HepG2 (cell line): ENCODE data around the gene JMJD6. TPM values are rescaled to one million over a fixed set of nuclear protein-coding genes. Genes with fewer than 3 reads are reported as not detected.

ENCODE experiments used
- ARNT ChIP-seq: fragments of 450-650 bp; IDR thresholded peaks from 2 replicates; pipeline ENCODE4 v1.6.1; 2017
- BRD4 ChIP-seq: sonication (generic); formaldehyde crosslinking; IDR thresholded peaks from 2 replicates; pipeline ENCODE4 v1.4.0; 2020; ENCODE audit warnings: missing genetic modification reagents
- FOXK1 ChIP-seq: sonication (generic); formaldehyde crosslinking; IDR thresholded peaks from 2 replicates; pipeline ENCODE4 v1.4.0; 2020; ENCODE audit warnings: low read depth, missing genetic modification reagents, borderline replicate concordance
- FOXO1 ChIP-seq: sonication (generic); formaldehyde crosslinking; IDR thresholded peaks from 2 replicates; pipeline ENCODE4 v1.4.0; 2020; ENCODE audit warnings: missing genetic modification reagents
- HNRNPK ChIP-seq: fragments of 200-400 bp; formaldehyde crosslinking; IDR thresholded peaks from 2 replicates; pipeline ENCODE4 v1.6.1; 2018; ENCODE audit warnings: low read length, low read depth, moderate library complexity, mild to moderate bottlenecking; ENCODE audit not compliant: poor library complexity, severe bottlenecking
- MEIS1 ChIP-seq: sonication (generic); formaldehyde crosslinking; IDR thresholded peaks from 2 replicates; pipeline ENCODE4 v1.9.0; 2021; ENCODE audit warnings: mild to moderate bottlenecking, missing genetic modification reagents, moderate library complexity, borderline replicate concordance
- POLR2AphosphoS2 ChIP-seq: IDR thresholded peaks from 2 replicates; pipeline ENCODE4 v1.6.1; 2011; ENCODE audit warnings: low read depth, low read length, improper control_type of control experiment
- SIN3A ChIP-seq: IDR thresholded peaks from 2 replicates; pipeline ENCODE4 v1.6.1; 2011; ENCODE audit warnings: low read depth, mild to moderate bottlenecking, control low read depth, low read length, borderline replicate concordance
- SKI ChIP-seq: fragments of 450-650 bp; IDR thresholded peaks from one replicate; pipeline ENCODE4 v1.6.1; 2018; ENCODE audit warnings: mild to moderate bottlenecking; ENCODE audit not compliant: partially characterized antibody
- SMARCE1 ChIP-seq: fragments of 450-650 bp; IDR thresholded peaks from 2 replicates; pipeline ENCODE4 v1.6.1; 2017; ENCODE audit warnings: borderline replicate concordance
- WIZ ChIP-seq: sonication (generic); formaldehyde crosslinking; IDR thresholded peaks from 2 replicates; pipeline ENCODE4 v1.5.1; 2020; ENCODE audit warnings: mild to moderate bottlenecking, missing genetic modification reagents
- ZNF263 ChIP-seq: sonication (generic); formaldehyde crosslinking; IDR thresholded peaks from 2 replicates; pipeline ENCODE4 v1.4.0; 2020; ENCODE audit warnings: missing genetic modification reagents
- ZNF382 ChIP-seq: sonication (generic); formaldehyde crosslinking; IDR thresholded peaks from 2 replicates; pipeline ENCODE4 v1.5.0; 2020; ENCODE audit warnings: missing genetic modification reagents, mild to moderate bottlenecking, borderline replicate concordance
- ZNF788 ChIP-seq: sonication (generic); formaldehyde crosslinking; IDR thresholded peaks from 2 replicates; pipeline ENCODE4 v1.5.0; 2020; ENCODE audit warnings: mild to moderate bottlenecking, missing genetic modification reagents, borderline replicate concordance
- polyA plus RNA-seq, 8 experiments: library from polyadenylated mRNA; depleted of rRNA in 3 of 8; stranded (reverse) in 7 of 8; unstranded in 1 of 8; fragments of >200 nt; fragmentation: Illumina TruSeq in 4 of 8; extraction: Trizol in 4 of 8; gene quantifications; 2 replicates each; pipeline versions ENCODE4 v1.2.1 to v1.2.3, GENCODE V29; 2011 to 2016; ENCODE audit warnings: low read depth in 4 of 8, missing spikeins in 1 of 8, mixed read lengths in 1 of 8; ENCODE audit not compliant: insufficient read depth in 1 of 8
- total RNA-seq, 5 experiments: library from RNA; depleted of rRNA; stranded (reverse); fragments of >200 nt; fragmentation: Illumina TruSeq; extraction: Trizol; gene quantifications; 2 replicates each; pipeline ENCODE4 v1.2.3, GENCODE V29; 2016; ENCODE audit warnings: low read depth in 1 of 5
- TF ChIP-seq, protein P1 (sequence below): sonication (generic); formaldehyde crosslinking; IDR thresholded peaks from 2 replicates; pipeline ENCODE4 v1.9.0; 2021; ENCODE audit warnings: missing genetic modification reagents, borderline replicate concordance
- TF ChIP-seq, protein P2 (sequence below): sonication (generic); formaldehyde crosslinking; IDR thresholded peaks from 2 replicates; pipeline ENCODE4 v1.5.1; 2020; ENCODE audit warnings: mild to moderate bottlenecking, missing genetic modification reagents, borderline replicate concordance
- TF ChIP-seq, protein P3 (sequence below): sonication (generic); formaldehyde crosslinking; conservative IDR thresholded peaks from 2 replicates; pipeline ENCODE4 v1.4.0; 2020; ENCODE audit warnings: missing genetic modification reagents
- TF ChIP-seq, protein P4 (sequence below): sonication (generic); formaldehyde crosslinking; IDR thresholded peaks from 2 replicates; pipeline ENCODE4 v1.4.0; 2020; ENCODE audit warnings: missing genetic modification reagents, mild to moderate bottlenecking, borderline replicate concordance
- TF ChIP-seq, protein P5 (sequence below): sonication (generic); formaldehyde crosslinking; IDR thresholded peaks from 2 replicates; pipeline ENCODE4 v1.8.0; 2022; ENCODE audit warnings: missing genetic modification reagents, mild to moderate bottlenecking, moderate library complexity, borderline replicate concordance

Gene JMJD6
- total and polyA plus RNA-seq, 2 of the 13 experiments (the other 11 are each of a cell fraction or from before 2014, with no cell fraction given), result 33.6 to 41.0 TPM

DNA sequence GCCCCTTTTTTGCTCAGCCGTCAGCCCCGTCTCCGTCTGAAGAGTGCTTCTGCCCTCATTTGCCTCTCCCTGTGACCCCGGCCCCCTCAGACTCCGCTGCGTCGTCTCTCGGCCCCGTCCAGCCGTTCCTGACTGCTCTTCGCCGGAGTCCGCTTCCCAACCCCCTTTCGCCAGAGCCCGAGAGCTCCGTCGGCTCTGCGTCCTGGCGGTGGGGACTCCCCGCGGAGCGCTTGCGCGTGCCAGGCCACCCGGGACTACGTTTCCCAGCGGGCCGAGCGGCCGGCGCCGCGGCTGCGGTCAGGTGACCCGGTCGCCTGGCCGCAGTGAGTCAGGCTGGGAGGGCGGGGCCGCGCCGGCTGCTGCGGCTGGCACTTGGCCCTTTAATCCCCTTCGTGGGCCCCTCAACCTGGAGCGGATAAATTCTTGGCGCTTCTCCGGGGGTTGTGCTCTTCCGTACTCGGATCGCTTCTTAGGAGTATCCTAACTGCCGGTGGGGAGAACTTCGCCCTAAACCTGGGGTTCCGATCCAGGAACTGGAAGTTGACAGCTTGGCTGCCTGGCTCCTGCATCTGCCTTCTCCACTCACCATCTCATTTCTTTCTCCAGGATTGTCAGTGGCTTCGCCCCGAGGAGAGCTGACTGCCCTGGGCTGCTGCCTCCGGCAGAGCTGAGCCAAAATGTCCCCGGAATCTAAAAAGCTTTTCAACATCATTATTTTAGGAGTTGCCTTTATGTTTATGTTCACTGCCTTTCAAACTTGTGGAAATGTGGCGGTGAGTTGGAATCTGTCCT lies 11.5 kb upstream of the JMJD6 start, which contains the start of gene MFSD11 (continued):
- TF ChIP-seq SKI, result peak; percentile 87
- TF ChIP-seq BRD4, result no peak
- TF ChIP-seq, protein P1, sequence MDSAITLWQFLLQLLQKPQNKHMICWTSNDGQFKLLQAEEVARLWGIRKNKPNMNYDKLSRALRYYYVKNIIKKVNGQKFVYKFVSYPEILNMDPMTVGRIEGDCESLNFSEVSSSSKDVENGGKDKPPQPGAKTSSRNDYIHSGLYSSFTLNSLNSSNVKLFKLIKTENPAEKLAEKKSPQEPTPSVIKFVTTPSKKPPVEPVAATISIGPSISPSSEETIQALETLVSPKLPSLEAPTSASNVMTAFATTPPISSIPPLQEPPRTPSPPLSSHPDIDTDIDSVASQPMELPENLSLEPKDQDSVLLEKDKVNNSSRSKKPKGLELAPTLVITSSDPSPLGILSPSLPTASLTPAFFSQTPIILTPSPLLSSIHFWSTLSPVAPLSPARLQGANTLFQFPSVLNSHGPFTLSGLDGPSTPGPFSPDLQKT (CRISPR knock-in tag), result no peak
- TF ChIP-seq, protein P2, sequence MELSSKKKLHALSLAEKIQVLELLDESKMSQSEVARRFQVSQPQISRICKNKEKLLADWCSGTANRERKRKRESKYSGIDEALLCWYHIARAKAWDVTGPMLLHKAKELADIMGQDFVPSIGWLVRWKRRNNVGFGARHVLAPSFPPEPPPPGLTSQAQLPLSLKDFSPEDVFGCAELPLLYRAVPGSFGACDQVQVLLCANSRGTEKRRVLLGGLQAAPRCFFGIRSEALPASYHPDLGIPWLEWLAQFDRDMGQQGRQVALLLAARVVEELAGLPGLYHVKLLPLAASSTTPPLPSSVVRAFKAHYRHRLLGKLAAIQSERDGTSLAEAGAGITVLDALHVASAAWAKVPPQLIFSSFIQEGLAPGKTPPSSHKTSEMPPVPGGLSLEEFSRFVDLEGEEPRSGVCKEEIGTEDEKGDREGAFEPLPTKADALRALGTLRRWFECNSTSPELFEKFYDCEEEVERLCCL (CRISPR knock-in tag), result peak; percentile 20; the same call in 1 of the 2 replicates
- peak; percentile 94 for TF ChIP-seq ZNF263 (CRISPR knock-in tag)
- peak; percentile 87 for TF ChIP-seq HNRNPK
- TF ChIP-seq SMARCE1, result no peak
- TF ChIP-seq WIZ (CRISPR knock-in tag), result no peak; the same call in 1 of the 2 replicates
- TF ChIP-seq, protein P3, sequence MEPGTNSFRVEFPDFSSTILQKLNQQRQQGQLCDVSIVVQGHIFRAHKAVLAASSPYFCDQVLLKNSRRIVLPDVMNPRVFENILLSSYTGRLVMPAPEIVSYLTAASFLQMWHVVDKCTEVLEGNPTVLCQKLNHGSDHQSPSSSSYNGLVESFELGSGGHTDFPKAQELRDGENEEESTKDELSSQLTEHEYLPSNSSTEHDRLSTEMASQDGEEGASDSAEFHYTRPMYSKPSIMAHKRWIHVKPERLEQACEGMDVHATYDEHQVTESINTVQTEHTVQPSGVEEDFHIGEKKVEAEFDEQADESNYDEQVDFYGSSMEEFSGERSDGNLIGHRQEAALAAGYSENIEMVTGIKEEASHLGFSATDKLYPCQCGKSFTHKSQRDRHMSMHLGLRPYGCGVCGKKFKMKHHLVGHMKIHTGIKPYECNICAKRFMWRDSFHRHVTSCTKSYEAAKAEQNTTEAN (CRISPR knock-in tag), result peak; percentile 23; the same call in 1 of the 2 replicates
- TF ChIP-seq, protein P4, sequence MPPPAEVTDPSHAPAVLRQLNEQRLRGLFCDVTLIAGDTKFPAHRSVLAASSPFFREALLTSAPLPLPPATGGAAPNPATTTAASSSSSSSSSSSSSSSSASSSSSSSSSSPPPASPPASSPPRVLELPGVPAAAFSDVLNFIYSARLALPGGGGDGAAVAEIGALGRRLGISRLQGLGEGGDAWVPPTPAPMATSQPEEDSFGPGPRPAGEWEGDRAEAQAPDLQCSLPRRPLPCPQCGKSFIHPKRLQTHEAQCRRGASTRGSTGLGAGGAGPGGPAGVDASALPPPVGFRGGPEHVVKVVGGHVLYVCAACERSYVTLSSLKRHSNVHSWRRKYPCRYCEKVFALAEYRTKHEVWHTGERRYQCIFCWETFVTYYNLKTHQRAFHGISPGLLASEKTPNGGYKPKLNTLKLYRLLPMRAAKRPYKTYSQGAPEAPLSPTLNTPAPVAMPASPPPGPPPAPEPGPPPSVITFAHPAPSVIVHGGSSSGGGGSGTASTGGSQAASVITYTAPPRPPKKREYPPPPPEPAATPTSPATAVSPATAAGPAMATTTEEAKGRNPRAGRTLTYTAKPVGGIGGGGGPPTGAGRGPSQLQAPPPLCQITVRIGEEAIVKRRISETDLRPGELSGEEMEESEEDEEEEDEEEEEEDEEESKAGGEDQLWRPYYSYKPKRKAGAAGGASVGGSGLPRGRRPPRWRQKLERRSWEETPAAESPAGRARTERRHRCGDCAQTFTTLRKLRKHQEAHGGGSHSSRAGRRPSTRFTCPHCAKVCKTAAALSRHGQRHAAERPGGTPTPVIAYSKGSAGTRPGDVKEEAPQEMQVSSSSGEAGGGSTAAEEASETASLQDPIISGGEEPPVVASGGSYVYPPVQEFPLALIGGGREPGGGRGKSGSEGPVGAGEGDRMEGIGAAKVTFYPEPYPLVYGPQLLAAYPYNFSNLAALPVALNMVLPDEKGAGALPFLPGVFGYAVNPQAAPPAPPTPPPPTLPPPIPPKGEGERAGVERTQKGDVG, result no peak
- peak; percentile 45; the same call in 1 of the 2 replicates for TF ChIP-seq MEIS1 (CRISPR knock-in tag)
- TF ChIP-seq SIN3A, result no peak; the same call in 1 of the 2 replicates
- TF ChIP-seq ZNF382 (CRISPR knock-in tag), result no peak
- TF ChIP-seq ARNT, result no peak
- TF ChIP-seq, protein P5, sequence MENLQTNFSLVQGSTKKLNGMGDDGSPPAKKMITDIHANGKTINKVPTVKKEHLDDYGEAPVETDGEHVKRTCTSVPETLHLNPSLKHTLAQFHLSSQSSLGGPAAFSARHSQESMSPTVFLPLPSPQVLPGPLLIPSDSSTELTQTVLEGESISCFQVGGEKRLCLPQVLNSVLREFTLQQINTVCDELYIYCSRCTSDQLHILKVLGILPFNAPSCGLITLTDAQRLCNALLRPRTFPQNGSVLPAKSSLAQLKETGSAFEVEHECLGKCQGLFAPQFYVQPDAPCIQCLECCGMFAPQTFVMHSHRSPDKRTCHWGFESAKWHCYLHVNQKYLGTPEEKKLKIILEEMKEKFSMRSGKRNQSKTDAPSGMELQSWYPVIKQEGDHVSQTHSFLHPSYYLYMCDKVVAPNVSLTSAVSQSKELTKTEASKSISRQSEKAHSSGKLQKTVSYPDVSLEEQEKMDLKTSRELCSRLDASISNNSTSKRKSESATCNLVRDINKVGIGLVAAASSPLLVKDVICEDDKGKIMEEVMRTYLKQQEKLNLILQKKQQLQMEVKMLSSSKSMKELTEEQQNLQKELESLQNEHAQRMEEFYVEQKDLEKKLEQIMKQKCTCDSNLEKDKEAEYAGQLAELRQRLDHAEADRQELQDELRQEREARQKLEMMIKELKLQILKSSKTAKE, result peak; percentile 62; the same call in 1 of the 2 replicates
- no peak for TF ChIP-seq POLR2AphosphoS2
- TF ChIP-seq FOXK1 (CRISPR knock-in tag), result peak; percentile 10; the same call in 1 of the 2 replicates
- TF ChIP-seq FOXO1 (CRISPR knock-in tag), result 0 out of 2 replicates have a peak, but pooled peaks have one; percentile 14
- peak; percentile 11; the same call in 1 of the 2 replicates for TF ChIP-seq ZNF788 (CRISPR knock-in tag)
